NB4 (cell line): ENCODE results near the gene SVIL.
"Not testable (repeated sequence)": the region's sequence is repeated elsewhere in the genome, so short reads cannot be mapped to it uniquely, and the experiment has no call there.

Experiments
- CTCF ChIP-seq: IDR thresholded peaks from one replicate; pipeline ENCODE4 v1.5.1; 2012; ENCODE audit warnings: low read depth, low read length
- POLR2A ChIP-seq: IDR thresholded peaks from 2 replicates; pipeline ENCODE4 v1.6.1; 2011; ENCODE audit warnings: mild to moderate bottlenecking; ENCODE audit not compliant: insufficient read length; ENCODE audit errors: extremely low read depth

GRCh38 chr10:29566209-29566608 is 68.6 kb downstream of the SVIL start:
- not testable (repeated sequence) for TF ChIP-seq CTCF, POLR2A
